Measurements from ENCODE around the gene MANF.

The MANF gene

GRCh38 chr3:51390246-51391074 is 5.4 kb downstream of the MANF start:
- no peak for DNase-seq

GRCh38 chr3:51391075-51391565 is 6.0 kb downstream of the MANF start, which contains the start of gene RBM15B:
RBM15B (plus strand) TSS chr3:51391285; CDS start chr3:51391400, 115 bp downstream.
- DNase-seq: peak; percentile 80

GRCh38 chr3:51391566-51392354 is 6.7 kb downstream of the MANF start:
- no peak for DNase-seq

GRCh38 chr3:51392355-51393133 is 7.5 kb downstream of the MANF start:
- DNase-seq: no peak

GRCh38 chr3:51393134-51393495 is 8.0 kb downstream of the MANF start:
- DNase-seq: no peak

- DNase-seq: no peak
Measured at GRCh38 chr3:51393564-51393963, 8.5 kb downstream of the MANF start.

- DNase-seq: no peak
Measured at GRCh38 chr3:51394541-51394940, 9.4 kb downstream of the MANF start.

GRCh38 chr3:51395493-51396213 is 10.6 kb downstream of the MANF start:
- DNase-seq: no peak

- DNase-seq: no peak
Measured at GRCh38 chr3:51396401-51396800, 11.3 kb downstream of the MANF start.

- DNase-seq: no peak
Measured at GRCh38 chr3:51397392-51397791, 12.3 kb downstream of the MANF start.

- no peak for DNase-seq
Measured at GRCh38 chr3:51398595-51399310, 13.7 kb downstream of the MANF start.

GRCh38 chr3:51400166-51400565 is 15.1 kb downstream of the MANF start:
- DNase-seq: no peak

GRCh38 chr3:51401735-51402134 is 16.6 kb downstream of the MANF start:
- DNase-seq: no peak

- DNase-seq: no peak
Measured at GRCh38 chr3:51403675-51404074, 18.6 kb downstream of the MANF start.

GRCh38 chr3:51408021-51408420 is 22.9 kb downstream of the MANF start:
- no peak for DNase-seq

GRCh38 chr3:51408813-51409212 is 23.7 kb downstream of the MANF start:
- DNase-seq: no peak

GRCh38 chr3:51422211-51422610 is 37.1 kb downstream of the MANF start:
- no peak for DNase-seq

- DNase-seq: no peak
Measured at GRCh38 chr3:51426921-51427320, 41.8 kb downstream of the MANF start.

- DNase-seq: no peak
Measured at GRCh38 chr3:51429138-51429537, 44.0 kb downstream of the MANF start.

- no peak for DNase-seq
Measured at GRCh38 chr3:51434110-51434509, 49.0 kb downstream of the MANF start.

GRCh38 chr3:51434746-51435327 is 49.7 kb downstream of the MANF start:
- no peak for DNase-seq

Data from NCI-H1436 (cell line).